Activated effector memory CD4-positive, alpha-beta T cell treated with anti-CD3 and anti-CD28 coated beads, Interleukin-2, amount 50 U/mL, for 16 hours (primary cell): ENCODE results near the gene ADAT2.

Experiments used
- DNase-seq: peaks from one replicate; pipeline ENCODE4 v3.0.0-alpha.2; 2020

The ADAT2 gene

DNA sequence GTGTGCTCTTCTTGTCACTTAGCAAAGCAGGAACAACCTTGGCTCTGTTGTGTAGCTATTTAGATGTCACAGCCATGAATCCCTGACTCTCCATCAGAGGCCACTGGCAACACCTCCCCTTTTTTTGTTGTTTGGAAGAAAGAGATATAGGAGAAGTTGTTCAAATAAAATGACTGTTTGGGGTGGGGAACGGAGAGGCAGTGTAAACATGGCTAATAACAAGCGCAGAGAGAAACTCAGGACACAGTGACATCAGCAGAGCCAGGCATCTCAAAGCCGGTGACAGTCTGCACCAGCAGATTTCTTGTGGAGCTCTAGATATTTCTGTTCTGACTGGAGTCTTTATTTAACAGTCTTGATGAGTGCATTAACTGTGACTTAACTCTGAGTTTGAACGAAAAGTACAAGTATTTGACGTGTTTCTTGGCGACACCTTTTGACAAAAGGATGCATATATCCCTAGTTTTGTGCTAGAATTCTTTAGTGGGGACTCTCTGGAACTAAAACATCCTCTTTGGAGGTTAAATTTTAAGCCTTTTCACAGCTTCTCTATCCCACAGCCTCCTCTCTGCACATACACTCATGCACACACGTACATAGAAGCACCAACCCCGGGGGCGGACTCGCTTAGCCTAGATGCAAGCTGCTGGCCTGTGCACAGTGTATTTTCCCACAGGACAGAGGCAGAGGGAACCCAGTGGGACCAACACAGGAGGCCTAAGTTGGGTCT is 53.8 kb downstream of the ADAT2 start:
- no peak for DNase-seq

DNA sequence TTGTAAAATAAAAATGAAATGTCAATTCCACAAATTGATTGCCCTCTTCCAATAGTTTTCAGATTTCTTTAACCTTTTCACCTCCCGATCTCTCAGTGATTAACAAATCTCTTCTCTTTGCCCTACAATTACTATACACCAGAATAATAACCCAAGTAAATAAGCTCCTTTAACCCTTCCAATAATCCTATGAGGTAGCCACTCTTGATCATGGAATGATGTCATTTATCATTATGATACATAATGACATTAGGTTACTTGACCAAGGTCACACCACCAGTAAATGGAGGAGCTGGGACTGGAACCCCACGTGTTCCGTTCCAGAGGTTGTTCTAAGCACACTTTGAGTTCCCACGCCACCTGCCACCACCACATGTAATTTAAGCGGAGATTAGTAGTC is 54.8 kb downstream of the ADAT2 start:
- no peak for DNase-seq

DNA sequence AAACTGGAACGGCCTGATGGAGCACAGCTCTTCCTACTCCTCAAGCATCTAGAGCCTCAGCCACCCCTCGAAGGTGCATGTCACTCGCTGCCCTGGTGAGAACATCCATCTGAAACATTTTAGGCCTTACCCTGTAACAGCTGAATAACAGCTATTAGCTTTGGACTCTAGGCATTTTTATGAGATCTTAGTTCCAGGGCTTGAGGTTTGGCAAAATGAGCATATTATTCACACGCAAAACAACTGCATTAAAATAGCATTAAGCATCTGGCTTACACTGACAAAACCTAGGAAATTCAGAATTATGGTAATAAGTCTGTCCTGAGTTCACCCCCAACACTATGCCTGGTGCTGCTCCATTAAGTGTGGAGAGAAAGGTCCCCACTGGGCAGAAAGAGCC is 56.1 kb downstream of the ADAT2 start:
- no peak for DNase-seq

DNA sequence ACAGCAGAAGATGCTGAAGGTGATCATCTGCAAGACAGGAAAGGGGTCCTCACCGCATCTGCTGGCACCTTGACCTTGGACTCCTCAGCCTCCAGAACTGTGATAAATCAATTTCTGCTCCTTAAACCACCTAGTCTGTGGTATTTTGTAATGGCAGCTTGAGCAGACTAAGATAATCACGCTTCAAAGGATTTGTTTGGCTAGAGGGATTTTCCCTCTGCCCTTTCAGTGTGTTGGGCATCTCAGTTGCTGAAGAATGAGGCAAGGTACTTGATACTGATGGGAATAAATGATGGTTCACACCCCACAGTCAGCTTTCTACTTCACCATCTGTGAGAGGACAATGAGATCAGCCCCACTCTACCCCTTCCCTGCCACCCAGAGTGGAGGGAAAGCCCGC is 60.2 kb downstream of the ADAT2 start:
- no peak for DNase-seq

DNA sequence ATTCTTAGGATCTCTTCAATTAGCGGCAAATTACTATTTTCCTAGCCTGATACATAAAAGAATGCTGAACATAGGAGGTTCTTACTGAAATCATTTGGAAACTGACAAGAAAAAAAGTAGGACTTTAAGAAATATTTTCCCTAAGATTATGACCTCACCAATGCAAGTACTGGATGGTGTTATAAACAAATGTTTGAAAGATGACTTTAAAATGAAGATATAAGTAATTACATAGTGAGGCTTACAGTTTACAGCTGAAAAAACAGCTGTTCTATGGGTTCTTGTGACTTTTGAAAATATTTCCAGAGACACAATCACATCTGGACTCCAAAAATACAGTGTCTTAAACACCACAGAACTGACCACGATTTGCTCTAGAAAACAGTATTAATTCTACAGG is 64.9 kb downstream of the ADAT2 start:
- DNase-seq, result no peak

DNA sequence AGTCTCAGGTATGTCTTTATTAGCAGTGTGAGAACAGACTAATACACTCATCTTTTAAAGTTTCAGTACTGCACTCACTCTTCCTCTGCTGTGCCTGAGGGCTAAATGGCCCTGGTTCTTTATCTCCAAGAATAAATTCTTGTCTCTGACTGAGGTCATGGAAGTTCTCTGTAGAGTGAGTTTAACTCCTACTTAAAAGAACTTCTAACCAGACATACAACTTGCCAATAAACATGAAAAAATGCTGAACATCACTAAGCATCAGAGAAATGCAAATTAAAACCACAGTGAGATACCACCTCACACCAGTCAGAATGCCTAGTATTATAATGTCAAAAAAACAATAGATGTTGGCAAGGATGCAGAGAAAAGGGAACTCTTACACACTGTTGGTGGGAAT is 73.6 kb downstream of the ADAT2 start:
- DNase-seq, result no peak

DNA sequence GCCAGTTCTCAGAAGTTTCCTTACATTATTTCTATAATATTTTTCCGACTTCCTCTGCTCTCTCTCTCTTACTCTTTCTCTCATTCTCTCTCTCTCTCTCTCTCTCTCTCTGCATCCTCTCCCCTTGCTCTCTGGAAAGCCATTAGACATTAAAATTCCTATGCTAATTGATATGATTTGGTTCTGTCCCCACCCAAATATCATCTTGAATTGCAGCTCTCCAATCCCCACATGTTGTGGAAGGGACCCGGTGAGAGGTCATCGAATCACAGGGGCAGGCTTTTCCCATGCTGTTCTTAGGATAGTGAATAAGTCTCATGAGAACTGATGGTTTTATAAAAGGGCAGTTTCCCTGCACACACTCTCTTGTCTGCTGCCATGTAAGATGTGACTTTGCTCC is 74.1 kb downstream of the ADAT2 start:
- no peak for DNase-seq

DNA sequence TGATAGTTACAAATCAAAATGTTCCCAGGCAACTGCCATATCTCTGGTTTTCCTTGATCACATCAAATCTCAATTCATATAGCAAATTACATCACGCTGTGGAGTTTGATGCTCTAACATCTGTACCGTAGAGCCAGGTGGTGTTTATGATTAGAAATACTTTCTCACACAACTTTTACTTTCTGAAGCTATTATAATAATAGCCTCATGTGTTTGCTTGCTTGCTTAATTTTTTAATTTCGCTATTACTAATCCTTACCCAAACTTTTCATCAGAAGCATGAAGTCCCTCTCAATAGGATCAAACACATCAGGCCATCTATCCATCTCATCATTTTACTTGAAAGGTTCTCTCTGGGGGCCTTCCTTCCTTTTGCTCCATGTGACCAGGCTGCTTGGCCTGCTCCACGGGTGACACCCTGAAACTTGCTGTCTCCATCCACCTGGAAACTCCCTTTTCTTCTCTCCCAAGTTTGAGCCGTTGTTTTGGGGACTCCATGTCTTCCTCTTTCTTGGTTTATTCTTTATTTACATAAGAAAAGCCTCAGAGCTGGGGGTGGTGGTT is 75.4 kb downstream of the ADAT2 start:
- no peak for DNase-seq

DNA sequence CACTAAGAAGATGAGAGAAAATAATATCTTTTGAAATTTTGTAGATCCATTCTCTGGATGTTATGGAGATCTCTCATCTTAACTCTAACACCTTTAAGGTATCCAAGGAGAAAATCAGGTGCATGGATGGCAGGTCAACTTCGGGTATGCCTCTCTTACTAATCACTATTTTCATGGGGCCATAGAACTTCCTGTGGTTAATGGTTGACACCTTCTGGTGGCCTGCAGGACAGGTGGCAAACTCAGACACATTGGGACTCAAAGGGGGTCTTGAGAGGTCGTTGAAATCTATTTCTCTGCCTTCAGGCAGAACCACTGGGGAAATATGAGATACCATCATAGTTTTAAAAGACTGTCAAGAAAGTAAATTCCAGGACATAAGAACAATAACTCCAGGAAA is 76.5 kb downstream of the ADAT2 start:
- DNase-seq, result no peak
